Inferior parietal cortex (tissue), 1 donor: ENCODE results near the gene STRIP1.
A peak's percentile ranks its signal among the peaks of the same experiment; 100 is the strongest.
"Not testable (repeated sequence)": the region's sequence is repeated elsewhere in the genome, so short reads cannot be mapped to it uniquely, and the experiment has no call there.

Experiments used
- DNase-seq: peaks from one replicate; pipeline ENCODE4 v3.0.0-alpha.2; 2016; ENCODE audit errors: extremely low spot score

STRIP1 gene

GRCh38 chr1:110068646-110069403 lies 34.4 kb downstream of the STRIP1 start:
- DNase-seq = no peak

- DNase-seq = no peak
Observed at GRCh38 chr1:110069404-110070281, 35.2 kb downstream of the STRIP1 start.

GRCh38 chr1:110070282-110070669 lies 35.9 kb downstream of the STRIP1 start:
- DNase-seq = no peak

GRCh38 chr1:110070671-110071242 lies 36.3 kb downstream of the STRIP1 start, which contains the start of gene ALX3:
Gene ALX3 (minus strand): TSS chr1:110070672. CDS start chr1:110070612, 60 bp downstream.
- no peak for DNase-seq

GRCh38 chr1:110074166-110074565 lies 39.7 kb downstream of the STRIP1 start:
- no peak for DNase-seq

- DNase-seq = no peak
Observed at GRCh38 chr1:110076789-110077500, 42.5 kb downstream of the STRIP1 start.

GRCh38 chr1:110079995-110080394 lies 45.6 kb downstream of the STRIP1 start:
- not testable (repeated sequence) for DNase-seq

GRCh38 chr1:110081061-110081460 lies 46.6 kb downstream of the STRIP1 start:
- DNase-seq = no peak

- DNase-seq = no peak
Observed at GRCh38 chr1:110082477-110082876, 48.1 kb downstream of the STRIP1 start.

- DNase-seq = no peak
Observed at GRCh38 chr1:110083061-110083865, 48.8 kb downstream of the STRIP1 start.

GRCh38 chr1:110083866-110084226 lies 49.4 kb downstream of the STRIP1 start:
- no peak for DNase-seq

GRCh38 chr1:110084227-110085078 lies 50.0 kb downstream of the STRIP1 start:
- DNase-seq = peak; percentile 20

- DNase-seq = no peak
Observed at GRCh38 chr1:110085671-110086070, 51.2 kb downstream of the STRIP1 start.

- DNase-seq = no peak
Observed at GRCh38 chr1:110086961-110087360, 52.5 kb downstream of the STRIP1 start.

- peak; percentile 69 for DNase-seq
Observed at GRCh38 chr1:110087812-110088738, 53.7 kb downstream of the STRIP1 start.

GRCh38 chr1:110088739-110089316 lies 54.4 kb downstream of the STRIP1 start:
- no peak for DNase-seq

- DNase-seq = no peak
Observed at GRCh38 chr1:110089561-110090275, 55.3 kb downstream of the STRIP1 start.

GRCh38 chr1:110091381-110091780 lies 57.0 kb downstream of the STRIP1 start:
- DNase-seq = no peak
